ENCODE results near the gene EIF4E2.

GRCh38 chr2:232615339-232615738, 64.8 kb downstream of the EIF4E2 start:
- TF ChIP-seq, protein P1, sequence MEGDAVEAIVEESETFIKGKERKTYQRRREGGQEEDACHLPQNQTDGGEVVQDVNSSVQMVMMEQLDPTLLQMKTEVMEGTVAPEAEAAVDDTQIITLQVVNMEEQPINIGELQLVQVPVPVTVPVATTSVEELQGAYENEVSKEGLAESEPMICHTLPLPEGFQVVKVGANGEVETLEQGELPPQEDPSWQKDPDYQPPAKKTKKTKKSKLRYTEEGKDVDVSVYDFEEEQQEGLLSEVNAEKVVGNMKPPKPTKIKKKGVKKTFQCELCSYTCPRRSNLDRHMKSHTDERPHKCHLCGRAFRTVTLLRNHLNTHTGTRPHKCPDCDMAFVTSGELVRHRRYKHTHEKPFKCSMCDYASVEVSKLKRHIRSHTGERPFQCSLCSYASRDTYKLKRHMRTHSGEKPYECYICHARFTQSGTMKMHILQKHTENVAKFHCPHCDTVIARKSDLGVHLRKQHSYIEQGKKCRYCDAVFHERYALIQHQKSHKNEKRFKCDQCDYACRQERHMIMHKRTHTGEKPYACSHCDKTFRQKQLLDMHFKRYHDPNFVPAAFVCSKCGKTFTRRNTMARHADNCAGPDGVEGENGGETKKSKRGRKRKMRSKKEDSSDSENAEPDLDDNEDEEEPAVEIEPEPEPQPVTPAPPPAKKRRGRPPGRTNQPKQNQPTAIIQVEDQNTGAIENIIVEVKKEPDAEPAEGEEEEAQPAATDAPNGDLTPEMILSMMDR (IDR thresholded peaks at IDR 0.05; ENCODE audit: poor library complexity), result no peak
- TF ChIP-seq EZH2 (IDR thresholded peaks at IDR 0.05; ENCODE audit: borderline replicate concordance) (no peak), EZH2phosphoT487 (IDR thresholded peaks at IDR 0.05; ENCODE audit: low read depth, severe bottlenecking, unreplicated experiment) (no peak)

Data from hepatocyte (in vitro differentiated cells).